Kidney glomerular epithelial cell (primary cell): Measurements from ENCODE around the gene JUND.
A peak's percentile ranks its signal among the peaks of the same experiment; 100 is the strongest.

Experiments
- DNase-seq: peaks from one replicate; lab custom pipeline; 2025; lab: John Stamatoyannopoulos, UW

Gene JUND

DNA sequence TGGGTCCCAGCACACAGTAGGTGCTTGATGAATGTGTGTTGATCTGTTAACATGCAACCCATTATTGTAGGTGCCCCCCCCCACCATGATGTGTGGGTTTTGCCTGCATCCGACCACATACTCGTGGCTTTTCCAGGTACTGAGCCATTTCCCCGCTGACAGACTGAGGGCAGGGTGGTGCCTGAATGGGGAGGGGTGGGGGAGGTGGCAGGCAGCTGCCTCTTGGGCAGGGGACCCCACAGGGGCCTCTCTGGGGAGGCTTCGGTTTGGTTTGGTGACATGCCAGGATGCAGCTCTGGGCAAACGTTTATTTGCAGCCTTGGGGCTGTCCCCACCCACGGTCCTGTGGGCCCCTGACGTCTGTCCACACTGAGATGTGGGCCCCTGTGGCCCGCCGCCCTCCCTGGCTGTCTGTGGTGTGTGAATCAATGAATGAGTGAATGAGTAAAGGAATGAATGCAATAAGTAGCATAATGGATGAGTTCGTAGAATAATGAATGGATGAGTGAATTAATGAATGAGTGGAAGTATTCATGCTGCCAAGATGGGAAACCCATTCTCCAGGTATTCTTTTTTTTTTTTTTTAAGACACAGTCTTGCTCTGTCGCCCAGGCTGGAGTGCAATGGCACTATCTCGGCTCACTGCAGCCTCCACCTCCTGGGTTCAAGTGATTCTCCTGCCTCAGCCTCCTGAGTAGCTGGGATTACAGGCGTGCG, 9.0 kb upstream of the JUND start:
- no peak for DNase-seq

DNA sequence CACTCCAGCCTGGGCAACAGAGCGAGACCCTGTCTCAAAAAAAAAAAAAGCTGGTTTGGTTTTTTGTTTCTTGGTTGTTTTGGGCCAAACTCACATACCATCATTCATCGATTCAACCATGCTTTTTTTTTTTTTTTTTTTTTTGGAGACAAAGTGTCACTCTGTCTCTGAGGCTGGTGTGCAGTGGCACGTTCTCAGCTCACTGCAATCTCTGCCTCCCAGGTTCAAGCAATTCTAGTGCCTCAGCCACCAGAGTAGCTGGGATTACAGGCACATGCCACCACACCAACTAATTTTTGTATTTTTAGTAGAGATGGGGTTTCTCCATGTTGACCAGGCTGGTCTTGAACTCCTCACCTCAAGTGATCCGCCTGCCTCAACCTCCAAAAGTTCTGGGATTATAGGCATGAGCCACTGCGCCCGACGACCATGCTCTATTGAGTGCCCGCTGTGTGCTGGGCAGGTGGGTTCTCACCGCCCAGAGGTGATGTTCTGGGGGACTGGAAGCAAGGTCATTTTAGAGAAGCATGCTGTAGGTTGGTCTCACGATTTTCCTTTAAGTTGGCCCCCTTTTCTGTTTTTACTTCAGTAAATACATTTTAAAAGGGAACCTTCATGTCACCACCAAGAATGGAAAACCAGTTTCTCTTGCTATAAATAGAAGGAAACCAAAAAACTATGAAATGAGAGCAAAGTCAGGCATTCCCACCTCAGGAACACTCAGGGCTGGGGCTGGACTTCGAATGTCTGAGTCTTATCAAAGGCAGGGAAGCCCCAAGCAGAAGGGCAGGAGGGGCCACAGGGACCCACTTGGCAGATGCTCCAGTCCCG, 8.3 kb upstream of the JUND start:
- no peak for DNase-seq

DNA sequence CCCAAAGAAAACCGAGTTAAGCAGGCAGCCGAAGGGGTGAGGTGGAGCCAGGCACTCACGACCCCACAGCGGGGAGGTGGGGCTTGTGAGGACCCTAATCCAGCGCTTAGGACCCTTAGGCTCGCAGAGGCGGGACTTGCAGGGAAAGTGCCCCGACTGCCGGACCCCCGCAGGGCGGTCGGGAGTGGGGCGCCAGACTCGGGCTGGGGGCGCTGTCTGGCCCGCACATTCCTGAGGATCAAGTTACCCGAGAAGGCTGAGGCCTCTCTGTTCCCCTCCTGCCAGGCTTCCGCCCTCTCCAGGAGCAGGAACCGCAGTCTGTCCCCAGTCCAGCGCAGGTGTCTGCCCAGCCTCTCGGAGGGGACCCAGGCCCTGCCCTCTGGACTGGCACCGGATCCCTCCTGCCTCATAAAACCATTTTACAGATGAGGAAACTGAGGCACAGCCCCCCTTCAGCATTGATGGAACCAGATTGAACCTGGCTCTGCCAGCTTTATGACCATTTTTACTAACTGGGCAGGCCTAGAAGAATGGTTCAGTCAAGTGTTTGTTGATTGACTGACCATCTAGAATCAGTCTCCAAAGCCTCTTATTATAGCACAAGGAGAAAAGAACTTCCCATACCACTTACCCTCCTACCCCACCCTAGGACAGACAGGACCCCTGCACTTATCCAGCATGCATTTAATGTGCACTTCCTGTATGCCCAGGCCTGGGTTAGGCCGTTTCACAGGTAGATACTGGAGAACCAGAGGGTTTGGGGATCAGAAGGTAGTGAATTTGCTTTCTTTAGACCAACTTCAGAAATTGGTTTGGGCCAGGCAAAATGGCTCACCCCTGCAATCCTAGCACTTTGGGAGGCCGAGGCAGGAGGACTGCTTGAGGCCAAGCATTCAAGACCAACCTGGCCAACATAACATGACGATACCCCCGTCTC, 6.7 kb upstream of the JUND start:
- no peak for DNase-seq

DNA sequence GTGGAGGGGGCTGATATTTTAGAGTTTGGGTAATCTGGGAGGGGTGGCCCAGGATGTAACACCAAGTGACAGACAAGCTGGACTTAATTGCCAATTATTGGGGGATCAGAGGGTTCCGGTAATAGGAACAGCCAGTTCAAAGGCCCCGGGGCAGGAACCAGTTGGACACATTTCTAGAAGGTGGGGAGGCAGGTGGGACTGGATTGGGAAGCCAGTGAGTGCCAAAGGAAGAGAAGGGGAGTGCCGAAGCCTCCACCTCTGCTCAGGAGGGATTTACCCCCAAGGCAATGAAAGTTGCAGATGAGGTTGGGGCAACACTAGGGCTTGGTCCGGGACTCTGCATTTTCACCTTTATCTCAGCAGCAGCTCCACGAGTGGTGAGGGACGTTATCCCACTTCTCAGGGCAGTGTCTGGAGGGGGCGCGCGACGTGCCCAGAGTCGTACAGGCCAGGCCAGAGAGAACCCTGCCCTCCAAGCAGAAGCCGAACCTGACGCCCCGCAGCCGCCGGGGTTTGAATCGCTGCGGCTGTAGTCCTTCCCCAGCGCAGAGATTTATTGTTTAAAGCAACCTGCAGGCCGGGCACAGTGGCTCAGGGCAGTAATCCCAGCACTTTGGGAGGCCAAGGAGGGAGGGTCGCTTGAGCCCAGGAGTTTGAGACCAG, 5.7 kb upstream of the JUND start:
- no peak for DNase-seq

DNA sequence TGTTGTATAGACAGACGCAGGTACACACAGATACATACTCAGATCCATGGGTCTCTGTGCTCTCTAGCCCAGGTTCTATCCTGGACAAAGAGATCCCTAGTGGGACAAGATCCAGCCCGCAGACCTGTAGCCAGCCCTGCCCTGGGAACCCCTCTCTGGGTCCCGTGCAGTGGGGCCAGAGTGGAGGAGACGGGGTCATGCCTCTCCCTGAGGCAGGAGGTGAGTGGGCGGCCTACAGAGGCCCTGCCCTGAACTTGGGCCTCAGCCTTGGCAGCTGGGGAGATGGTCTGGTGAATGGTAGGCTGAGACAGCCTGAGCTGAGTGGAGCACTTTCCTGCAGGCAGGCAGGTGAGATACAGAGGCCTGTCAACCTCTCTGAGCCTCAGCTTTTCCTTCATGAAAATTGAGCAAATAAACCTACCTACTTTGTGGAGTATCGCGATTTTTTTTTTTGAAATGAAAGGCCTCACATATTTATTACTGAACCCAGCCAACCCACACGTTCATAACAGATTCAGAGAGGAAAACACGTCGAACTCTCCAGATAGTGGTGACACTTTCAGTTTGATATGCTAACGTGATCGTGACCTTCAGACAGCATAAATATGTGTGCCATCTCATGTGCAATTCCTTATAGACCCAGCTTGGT, 3.4 kb upstream of the JUND start:
- no peak for DNase-seq

DNA sequence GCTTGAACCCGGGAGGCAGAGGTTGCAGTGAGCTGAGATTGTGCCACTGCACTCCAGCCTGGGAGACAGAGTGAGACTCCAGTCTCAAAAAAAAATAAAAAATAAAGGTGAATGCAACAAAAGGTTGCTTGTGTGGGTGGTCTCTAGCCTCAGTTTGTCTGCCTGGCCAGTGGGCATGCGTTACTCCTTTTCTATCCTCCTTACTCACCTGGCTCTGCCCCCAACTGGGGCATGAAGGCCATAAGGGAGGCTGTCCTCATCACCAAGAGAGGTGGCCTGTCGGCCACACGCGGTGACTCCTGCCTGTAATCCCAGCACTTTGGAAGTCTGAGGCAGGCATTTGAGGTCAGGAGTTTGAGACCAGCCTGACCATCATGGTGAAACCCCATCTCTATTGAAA, 1.9 kb upstream of the JUND start:
- DNase-seq = no peak

DNA sequence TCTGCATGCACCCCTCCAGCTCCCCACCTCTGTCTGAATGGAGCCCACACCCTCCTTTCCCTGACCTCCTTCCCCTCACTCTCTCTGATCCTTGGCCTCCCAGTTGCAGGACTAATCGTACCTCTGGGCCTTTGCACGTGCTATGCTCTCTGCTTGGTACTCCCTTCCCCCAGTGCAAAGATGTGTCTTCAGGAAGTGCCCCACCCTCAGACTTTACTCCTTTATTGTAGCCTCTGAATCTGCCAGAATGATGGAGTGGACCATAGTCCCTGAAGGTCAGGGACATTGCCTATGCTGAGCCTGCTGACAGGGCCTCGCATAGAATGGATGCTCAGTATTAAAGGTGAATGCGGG, 1.3 kb upstream of the JUND start:
- DNase-seq = no peak

DNA sequence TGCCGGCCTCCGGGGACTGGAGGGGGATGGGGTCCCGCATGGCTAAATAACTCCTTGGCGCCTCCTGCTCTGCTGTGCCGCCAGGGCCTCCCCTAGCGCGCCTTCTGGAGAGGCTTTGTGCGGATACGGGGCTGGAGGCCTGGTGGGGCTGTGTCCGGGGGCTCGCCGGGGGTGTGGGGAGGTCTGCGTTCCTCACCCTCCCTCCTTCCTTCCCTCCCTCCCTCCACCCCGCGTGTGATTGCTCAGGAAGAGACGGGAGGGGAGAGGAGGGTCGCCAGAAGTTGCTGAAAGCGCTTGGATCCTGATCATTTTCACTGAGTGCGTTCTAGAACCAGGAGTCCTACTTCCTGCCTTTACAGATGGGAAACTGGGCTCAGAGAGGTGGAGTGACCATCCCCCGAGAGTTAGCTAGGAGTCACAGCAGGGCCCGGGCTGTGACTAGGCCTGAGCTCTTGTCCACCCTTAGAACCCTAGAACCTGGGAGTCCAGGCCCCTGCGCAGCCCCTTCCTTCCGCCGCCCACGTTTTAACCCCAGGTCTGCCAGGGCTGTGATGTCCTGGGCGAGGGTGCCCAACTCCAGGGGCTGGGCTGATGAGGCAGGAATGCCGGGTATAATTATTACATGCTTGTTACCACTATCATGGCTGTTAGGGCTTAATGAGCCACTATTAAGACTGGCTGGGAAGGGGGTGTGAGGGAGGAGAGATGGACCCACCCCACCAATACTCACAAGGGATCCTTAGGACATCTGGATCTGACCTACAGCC, 782 bp upstream of the JUND start:
- peak; percentile 80 for DNase-seq

DNA sequence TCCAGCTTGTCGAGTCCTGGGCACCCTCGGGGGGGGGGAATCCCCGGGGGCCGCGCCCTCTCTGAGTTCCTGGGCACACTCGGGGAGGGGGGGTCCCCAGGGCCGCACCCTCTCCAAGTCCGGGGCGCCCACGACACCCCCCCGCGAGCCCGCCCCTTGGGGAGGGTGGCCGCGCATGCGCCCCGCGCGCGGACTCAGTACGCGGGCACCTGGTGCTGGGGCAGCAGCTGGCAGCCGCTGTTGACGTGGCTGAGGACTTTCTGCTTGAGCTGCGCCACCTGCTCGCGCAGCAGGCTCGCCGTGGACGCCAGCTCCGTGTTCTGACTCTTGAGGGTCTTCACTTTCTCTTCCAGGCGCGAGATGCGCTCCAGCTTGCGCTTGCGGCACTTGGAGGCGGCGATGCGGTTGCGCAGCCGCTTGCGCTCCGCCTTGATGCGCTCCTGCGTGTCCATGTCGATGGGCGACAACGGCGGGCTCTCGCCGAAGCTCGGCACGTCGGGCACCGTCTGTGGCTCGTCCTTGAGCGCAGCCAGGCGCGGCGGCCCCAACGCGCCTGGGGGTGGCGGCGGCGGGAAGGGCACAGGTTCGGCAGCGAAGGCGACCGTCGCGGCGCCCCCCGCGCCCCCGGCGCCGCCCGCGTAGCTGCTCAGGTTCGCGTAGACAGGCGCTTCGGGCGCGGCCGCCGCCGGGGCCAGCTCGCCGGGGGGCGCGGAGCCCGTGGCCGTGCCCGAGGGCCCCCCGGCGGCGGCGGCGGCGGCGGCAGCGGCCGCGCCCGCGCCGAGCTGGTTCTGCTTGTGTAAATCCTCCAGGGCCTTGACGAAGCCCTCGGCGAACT, 958 bp downstream of the JUND start:
- peak; percentile 13 for DNase-seq

DNA sequence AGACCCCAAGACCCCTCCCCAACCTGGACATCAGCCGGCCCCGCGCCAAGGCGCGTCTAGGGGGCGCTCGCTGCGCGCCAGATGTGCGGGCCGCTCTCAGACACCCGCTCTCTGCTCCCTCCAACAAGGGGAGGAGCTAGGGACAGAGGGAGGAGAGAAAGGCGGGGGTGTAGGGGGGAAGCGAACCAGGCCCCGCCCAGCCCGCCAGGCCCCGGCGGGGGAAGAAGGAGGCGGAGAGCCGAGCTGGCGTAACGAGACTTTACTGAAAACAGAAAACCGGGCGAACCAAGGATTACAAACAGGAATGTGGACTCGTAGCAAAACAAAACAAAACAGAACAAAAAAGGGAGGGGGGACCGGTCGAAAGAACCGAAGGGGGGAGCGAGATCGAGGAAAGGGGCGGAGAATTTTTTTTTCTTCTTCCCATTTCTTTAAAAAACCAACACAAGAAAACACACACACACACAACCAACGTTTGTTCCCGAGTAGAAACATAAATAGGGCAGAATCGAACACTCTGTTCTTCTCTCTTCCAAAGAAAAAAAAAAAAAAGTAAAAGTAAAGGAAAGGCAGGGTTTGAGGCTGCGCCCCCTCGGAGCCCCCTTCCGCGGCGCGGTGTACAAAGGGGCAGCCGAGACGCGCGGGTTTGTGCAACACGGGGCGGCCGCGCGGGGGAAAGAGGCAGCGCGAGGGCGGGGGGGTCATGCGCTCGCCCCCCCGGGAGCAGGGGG, 1.7 kb downstream of the JUND start:
- DNase-seq = peak; percentile 78

DNA sequence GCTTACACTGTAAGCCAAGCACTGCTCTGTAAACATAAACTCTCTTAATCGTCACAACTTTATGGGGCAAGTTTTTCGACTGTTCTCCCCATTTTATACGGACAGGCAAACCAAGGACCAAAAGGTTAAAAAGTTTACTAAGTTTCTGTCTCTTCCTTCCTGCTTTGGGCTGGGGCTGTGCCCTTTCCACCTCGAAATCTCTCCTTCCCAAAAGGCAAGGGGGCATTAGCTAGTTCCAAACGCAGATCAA, 2.2 kb downstream of the JUND start:
- no peak for DNase-seq

DNA sequence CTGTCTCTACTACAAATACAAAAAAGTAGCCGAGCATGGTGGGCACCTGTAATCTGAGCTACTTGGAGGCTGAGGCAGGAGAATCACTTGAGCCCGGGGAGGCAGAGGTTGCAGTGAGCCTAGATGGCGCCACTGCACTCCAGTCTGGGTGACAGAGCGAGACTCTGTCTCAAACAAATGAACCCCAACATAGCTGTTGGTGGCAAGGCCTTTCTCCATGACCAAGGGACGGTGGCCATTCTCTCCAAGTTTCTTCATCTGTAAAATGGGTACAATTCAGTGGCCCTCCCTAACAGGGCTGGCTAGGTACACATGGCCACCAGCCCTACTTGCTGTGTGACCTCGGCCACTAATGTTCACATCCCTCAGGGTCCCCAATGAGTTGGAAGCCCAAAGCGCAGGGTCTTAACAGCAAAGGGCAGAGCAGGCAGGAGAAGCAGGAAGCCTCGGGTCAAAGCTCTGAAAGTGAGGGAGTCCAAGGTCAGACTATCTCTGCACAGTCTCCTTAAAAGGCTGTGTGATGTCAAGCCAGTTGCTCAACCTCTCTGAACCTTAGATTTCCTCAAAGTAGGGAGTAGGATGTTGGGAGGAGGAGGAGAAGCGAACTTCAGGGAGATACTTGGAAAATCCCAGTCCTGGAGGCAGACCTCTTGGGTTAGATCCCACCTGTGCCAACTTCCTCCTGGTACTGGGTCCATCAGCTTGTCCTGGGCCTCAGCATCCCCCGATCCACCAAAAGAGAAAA, 2.7 kb downstream of the JUND start:
- no peak for DNase-seq

DNA sequence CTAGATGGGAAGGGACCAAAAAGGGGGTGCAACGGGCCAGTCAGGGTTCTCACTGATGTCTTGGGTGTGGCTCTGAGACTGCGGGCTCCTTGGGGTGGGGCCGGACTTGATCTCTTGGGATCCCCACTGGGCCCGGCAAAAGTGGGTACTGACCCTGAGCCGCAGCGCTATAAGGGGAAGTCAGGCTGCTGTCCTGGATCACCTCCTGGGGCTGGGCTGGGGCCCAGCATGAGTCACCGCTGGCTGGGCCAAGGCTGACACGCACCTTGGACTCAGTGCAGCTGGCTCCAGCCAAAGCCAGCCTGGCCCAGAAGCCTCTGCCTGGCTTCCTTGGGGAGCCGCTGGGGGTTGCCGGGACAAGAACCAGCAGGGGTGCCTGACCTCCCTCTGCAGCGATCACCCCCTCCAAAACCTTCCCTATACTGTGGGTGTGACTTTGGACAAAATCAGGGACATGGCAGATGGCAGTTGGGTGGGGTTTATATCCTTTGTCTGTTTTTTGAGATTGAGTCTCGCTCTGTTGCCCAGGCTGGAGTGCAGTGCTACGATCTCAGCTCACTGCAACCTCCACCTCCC, 6.6 kb downstream of the JUND start:
- peak; percentile 52 for DNase-seq

DNA sequence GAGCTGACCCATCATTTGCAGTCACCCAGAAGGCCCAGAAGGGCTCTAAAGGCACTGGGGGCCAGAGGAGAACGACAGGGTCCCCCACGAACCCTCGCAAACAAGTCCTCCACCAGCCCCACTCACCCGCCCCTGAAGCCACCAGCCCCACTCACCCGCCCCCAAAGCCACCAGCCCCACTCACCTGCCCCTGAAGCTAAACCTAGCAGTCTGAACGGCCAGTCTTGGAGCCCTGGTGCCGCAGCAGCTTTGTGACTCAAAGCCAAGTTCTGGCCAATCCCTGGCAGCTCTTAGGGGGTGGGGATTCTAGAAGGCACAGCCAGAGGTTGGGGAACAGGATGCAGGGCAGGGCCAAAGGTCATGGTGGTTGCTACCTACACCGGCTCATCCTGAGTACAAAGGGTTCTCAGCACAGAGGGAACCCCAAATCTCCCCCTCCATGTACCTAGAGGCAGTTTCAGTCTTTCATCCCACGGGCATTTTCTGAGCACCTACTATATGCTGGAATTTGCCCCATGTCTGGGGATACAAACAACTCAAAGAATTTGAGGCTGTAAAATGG, 7.1 kb downstream of the JUND start, which contains the start of gene IQCN:
Gene IQCN, minus strand, starts transcription at position 234 of the 562 bp plus-strand sequence. CDS start 4,974 bp downstream, outside the sequence.
- DNase-seq = no peak

DNA sequence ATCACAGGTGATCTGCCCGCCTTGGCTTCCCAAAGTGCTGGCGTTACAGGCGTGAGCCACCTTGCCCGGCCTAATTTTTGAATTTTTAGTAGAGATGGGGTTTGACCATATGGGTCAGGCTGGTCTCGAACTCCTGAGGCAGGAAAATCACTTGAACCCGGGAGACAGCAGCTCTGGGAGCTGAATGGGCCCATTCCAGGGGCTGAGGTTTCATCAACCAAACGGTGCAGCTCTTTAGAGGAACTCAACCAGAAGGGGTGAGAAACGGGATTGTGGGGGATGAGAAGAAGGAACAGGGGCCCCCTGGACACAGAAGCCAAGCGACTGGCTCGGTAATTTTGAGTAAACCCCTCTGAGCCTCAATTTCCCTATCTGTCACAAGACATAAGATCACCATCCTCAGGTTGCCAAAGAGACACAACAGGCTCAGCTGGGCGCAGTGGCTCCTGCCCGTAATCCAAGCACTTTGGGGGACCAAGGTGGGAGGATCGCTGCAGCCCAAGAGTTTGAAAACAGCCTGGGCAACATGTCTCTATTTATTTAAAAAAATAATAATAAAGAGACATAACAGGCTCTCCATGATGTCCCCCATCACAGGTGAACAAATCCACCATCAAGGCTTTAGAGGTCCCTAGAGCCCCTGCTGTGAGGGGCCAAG, 7.7 kb downstream of the JUND start:
- DNase-seq = no peak

DNA sequence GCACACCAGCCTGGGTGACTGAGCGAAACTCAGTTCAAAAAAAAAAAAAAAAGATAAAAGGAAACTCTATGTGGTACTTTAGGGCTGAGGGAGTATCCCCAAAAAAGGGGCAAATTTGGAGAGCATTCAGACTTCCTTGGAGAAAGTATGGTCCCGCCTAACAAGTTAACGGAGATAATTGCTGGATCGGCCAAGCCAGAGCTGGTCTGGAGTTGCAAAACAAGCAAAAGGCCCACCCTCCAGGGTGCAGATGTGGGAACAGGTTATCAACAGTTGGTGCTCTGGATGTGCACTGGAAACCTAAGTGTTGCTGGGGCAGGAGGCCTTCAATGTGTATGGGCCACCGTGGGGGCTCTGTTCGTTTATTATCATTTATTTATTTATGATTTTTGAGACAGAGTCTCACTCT, 10.0 kb downstream of the JUND start:
- no peak for DNase-seq

DNA sequence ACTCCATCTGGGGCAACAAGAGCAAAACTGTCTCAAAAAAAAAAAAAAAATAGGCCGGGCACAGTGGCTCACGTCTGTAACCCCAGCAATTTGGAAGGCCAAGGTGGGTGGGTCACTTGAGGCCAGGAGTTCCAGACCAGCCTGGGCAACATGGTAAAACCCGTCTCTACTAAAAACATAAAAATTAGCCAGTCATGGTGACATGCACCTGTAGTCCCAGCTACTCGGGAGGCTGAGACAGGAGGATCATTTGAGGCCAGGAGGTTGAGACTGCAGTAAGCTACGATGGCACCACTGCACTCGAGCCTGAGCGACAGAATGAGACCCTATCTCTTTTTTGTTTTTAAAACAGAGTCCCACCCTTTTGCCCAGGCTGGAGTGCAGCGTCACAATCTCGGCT, 11.1 kb downstream of the JUND start:
- no peak for DNase-seq
